HEK293 (cell line): ENCODE measurements around the gene HOXA6.

ENCODE experiments used
- CTCF ChIP-seq: fragments of 450-650 bp; formaldehyde crosslinking; IDR thresholded peaks from 2 replicates; pipeline ENCODE4 v1.5.1; 2016; ENCODE audit warnings: missing biosample characterization, missing genetic modification characterization
- MEIS1 ChIP-seq: sonication (generic); formaldehyde crosslinking; IDR thresholded peaks from 2 replicates; pipeline ENCODE4 v1.8.1; 2022; ENCODE audit warnings: missing genetic modification reagents, mild to moderate bottlenecking, borderline replicate concordance
- PATZ1 ChIP-seq: fragments of 450-650 bp; formaldehyde crosslinking; IDR thresholded peaks from 2 replicates; pipeline ENCODE4 v1.5.1; 2016; ENCODE audit warnings: missing biosample characterization, missing genetic modification characterization
- ZBTB1 ChIP-seq: fragments of 450-650 bp; formaldehyde crosslinking; IDR thresholded peaks from 2 replicates; pipeline ENCODE4 v1.5.1; 2016; ENCODE audit warnings: missing biosample characterization, missing genetic modification characterization
- ZBTB26 ChIP-seq: fragments of 450-650 bp; formaldehyde crosslinking; optimal IDR thresholded peaks from 2 replicates; pipeline ENCODE3; 2016; ENCODE audit warnings: missing biosample characterization, mild to moderate bottlenecking, missing genetic modification characterization
- ZNF19 ChIP-seq: fragments of 450-650 bp; formaldehyde crosslinking; IDR thresholded peaks from 2 replicates; pipeline ENCODE4; 2016; ENCODE audit warnings: missing biosample characterization, missing genetic modification characterization, low read depth
- ZNF274 ChIP-seq, 2 experiments: fragments of 200-500 bp in 1 of 2; fragments of 450-650 bp in 1 of 2; sonication (Bioruptor generic) in 1 of 2; formaldehyde crosslinking in 1 of 2; IDR thresholded peaks; 2 replicates each; pipeline versions ENCODE4 v1.5.1 to v1.6.1; 2014 to 2016; ENCODE audit warnings: borderline replicate concordance in 1 of 2, inconsistent platforms in 1 of 2, low read length in 1 of 2, missing biosample characterization in 1 of 2, missing genetic modification characterization in 1 of 2
- ZNF311 ChIP-seq: fragments of 450-650 bp; formaldehyde crosslinking; IDR thresholded peaks from 2 replicates; pipeline ENCODE4 v1.5.1; 2017; ENCODE audit warnings: missing biosample characterization, missing genetic modification characterization, borderline replicate concordance
- ZNF530 ChIP-seq: fragments of 450-650 bp; formaldehyde crosslinking; IDR thresholded peaks from 2 replicates; pipeline ENCODE4 v1.5.1; 2016; ENCODE audit warnings: low read depth, missing biosample characterization, missing genetic modification characterization

GRCh38 chr7:27185013-27185853, 37.7 kb upstream of the HOXA6 start, which contains the start of gene HOXA11:
- TF ChIP-seq ZBTB1 = no peak
- no peak for TF ChIP-seq ZNF530 (tag by site-specific recombination)
- TF ChIP-seq ZNF19 = no peak
- peak; percentile 26; the same call in 1 of the 2 replicates for TF ChIP-seq CTCF (tag by site-specific recombination)
- TF ChIP-seq ZNF311 (tag by site-specific recombination) = no peak
- no peak for TF ChIP-seq MEIS1 (CRISPR knock-in tag)
- peak; percentile 94 for TF ChIP-seq PATZ1
- TF ChIP-seq ZNF274 (IDR thresholded peaks at IDR 0.05; ENCODE audit: low read length) = no peak
- TF ChIP-seq ZNF274 (tag by site-specific recombination; IDR thresholded peaks at IDR 0.05; ENCODE audit: borderline replicate concordance) = no peak
- TF ChIP-seq ZBTB26 (tag by site-specific recombination) = peak; percentile 40
